Measurements from ENCODE around the gene CARMIL1. TPM values are rescaled to one million over a fixed set of nuclear protein-coding genes. Genes with fewer than 3 reads are reported as not detected.

Gene CARMIL1
- total RNA-seq, 1 experiment from 2014 or later: 23.6 TPM

- Histone ChIP-seq H3K23ac (ENCODE audit: insufficient read length, low read depth, low read length) (no peak overlapping the region), H3K23me2 (ENCODE audit: insufficient read length, low read depth, low read length, poor library complexity, severe bottlenecking) (no peaks in the 10 kb centered on the region), H2AFZ (ENCODE audit: low read length) (no peak overlapping the region), H4K8ac (replicated peaks; ENCODE audit: insufficient read length, low read depth, low read length) (no peak overlapping the region), H3K9ac (ENCODE audit: extremely low read depth, insufficient read length, low read length) (no peak overlapping the region), H2BK20ac (ENCODE audit: low read depth, low read length, poor library complexity, severe bottlenecking) (no peak overlapping the region), H2BK12ac (ENCODE audit: insufficient read length, low read depth, low read length) (no peak overlapping the region), H2BK120ac (ENCODE audit: low read depth, low read length, poor library complexity, severe bottlenecking) (no peak overlapping the region), H3T11ph (ENCODE audit: low read length) (no peak overlapping the region), H2AK5ac (ENCODE audit: insufficient read length, low read length) (no peak overlapping the region), H3K9me3 (ENCODE audit: control insufficient read depth, low read depth, low read length) (no peaks in the 10 kb centered on the region), H2BK15ac (ENCODE audit: low read depth, low read length) (no peak overlapping the region), H4K5ac (ENCODE audit: insufficient read length, low read depth, low read length) (no peak overlapping the region), H4K91ac (ENCODE audit: insufficient read length, low read depth, low read length) (no peak overlapping the region), H3K79me2 (ENCODE audit: insufficient read depth, low read length) (peaks cover 14% of the 10 kb centered on the region; the same call in 1 of the 2 replicates), H3K18ac (ENCODE audit: insufficient read length, low read depth, low read length) (no peak overlapping the region), H3K14ac (ENCODE audit: insufficient read depth, low read length) (no peak overlapping the region), H3K4ac (ENCODE audit: low read depth, low read length) (no peak overlapping the region), H3K4me2 (ENCODE audit: insufficient read depth, insufficient read length, low read length) (no peak overlapping the region), H4K20me1 (ENCODE audit: control insufficient read depth, insufficient read depth, insufficient read length) (no peaks in the 10 kb centered on the region), H3K56ac (ENCODE audit: insufficient read length, low read depth, low read length) (no peak overlapping the region), H3K4me1 (ENCODE audit: insufficient read depth, low read length) (peaks cover 15% of the 10 kb centered on the region), H2BK5ac (ENCODE audit: insufficient read length, low read length) (no peak overlapping the region), H3K27me3 (ENCODE audit: insufficient read depth, low read length) (no peaks in the 10 kb centered on the region), H3K27ac (ENCODE audit: insufficient read length, low read depth, low read length) (no peak overlapping the region), H3K79me1 (ENCODE audit: insufficient read depth, low read depth, low read length, poor library complexity, severe bottlenecking) (peaks cover 14% of the 10 kb centered on the region)
- Mint-ChIP-seq H3K9me3 (peaks cover 0 to 2% of the 10 kb centered on the region in 2 experiments; a peak in 1 of 5 replicates), H3K27ac (no peak overlapping the region), H3K27me3 (ENCODE audit: low read depth) (no peaks in the 10 kb centered on the region), H3K4me1 (peaks cover 15 to 16% of the 10 kb centered on the region in 2 experiments), H3K4me3 (no peak overlapping the region), H3K36me3 (ENCODE audit: insufficient read depth in 1 of 3, low read depth in 3 of 3) (no peaks in the 10 kb centered on the region)
- no CpG with 5 or more reads among the region's 3 CpGs for WGBS (ENCODE audit: extremely low coverage, insufficient read length, low lambda C conversion rate)
- TF ChIP-seq CTCF (conservative IDR thresholded peaks at IDR 0.05): no peak
- DNase-seq: no peak
These were observed 66.9 kb downstream of the CARMIL1 start for GRCh38 chr6:25346064-25346463.

Measured in H9 (cell line).